HepG2 (cell line): Measurements from ENCODE around the gene SLC43A3. TPM values are rescaled to one million over a fixed set of nuclear protein-coding genes. Genes with fewer than 3 reads are reported as not detected.
A peak's percentile ranks its signal among the peaks of the same experiment; 100 is the strongest.

Experiments
- AGO2 ChIP-seq: fragments of 200-400 bp; formaldehyde crosslinking; optimal IDR thresholded peaks from 2 replicates; pipeline ENCODE3; 2017; ENCODE audit warnings: mild to moderate bottlenecking, low read depth, low read length, moderate library complexity
- CCDC6 ChIP-seq: sonication (generic); formaldehyde crosslinking; IDR thresholded peaks from 2 replicates; pipeline ENCODE4 v1.8.1; 2022; ENCODE audit warnings: mild to moderate bottlenecking, missing genetic modification reagents, moderate library complexity
- ESRRA ChIP-seq: sonication (generic); formaldehyde crosslinking; IDR thresholded peaks from 2 replicates; pipeline ENCODE4 v1.5.1; 2020; ENCODE audit warnings: mild to moderate bottlenecking, low read depth, missing genetic modification reagents
- KLF16 ChIP-seq, 2 experiments: sonication (generic) in 1 of 2; formaldehyde crosslinking in 1 of 2; IDR thresholded peaks; 2 replicates each; pipeline versions ENCODE4 v1.6.1 to v1.8.0; 2016 to 2023; ENCODE audit warnings: missing genetic modification reagents in 2 of 2, missing compliant biosample characterization in 1 of 2
- NFIB ChIP-seq: sonication (generic); formaldehyde crosslinking; IDR thresholded peaks from 2 replicates; pipeline ENCODE4 v1.9.0; 2021; ENCODE audit warnings: missing genetic modification reagents, mild to moderate bottlenecking, borderline replicate concordance
- PHF8 ChIP-seq: sonication (generic); formaldehyde crosslinking; IDR thresholded peaks from 2 replicates; pipeline ENCODE4 v1.5.0; 2020; ENCODE audit warnings: missing genetic modification reagents
- SNAPC4 ChIP-seq: sonication (generic); formaldehyde crosslinking; IDR thresholded peaks from 2 replicates; pipeline ENCODE4 v1.4.0; 2020; ENCODE audit warnings: mild to moderate bottlenecking, missing genetic modification reagents
- TARDBP ChIP-seq: sonication (generic); formaldehyde crosslinking; IDR thresholded peaks from 2 replicates; pipeline ENCODE4 v1.8.0; 2022; ENCODE audit warnings: mild to moderate bottlenecking, missing genetic modification reagents
- ZEB1 ChIP-seq: IDR thresholded peaks from 2 replicates; pipeline ENCODE4 v1.6.1; 2012; ENCODE audit warnings: mild to moderate bottlenecking, low read depth, inconsistent platforms; ENCODE audit not compliant: insufficient replicate concordance
- ZFP36 ChIP-seq: fragments of 150-350 bp; IDR thresholded peaks from 2 replicates; pipeline ENCODE4 v1.6.1; 2018; ENCODE audit warnings: borderline replicate concordance, low read length, low read depth; ENCODE audit not compliant: partially characterized antibody
- ZNF235 ChIP-seq: sonication (generic); formaldehyde crosslinking; IDR thresholded peaks from 2 replicates; pipeline ENCODE4 v1.8.1; 2023; ENCODE audit warnings: mild to moderate bottlenecking, missing genetic modification reagents, borderline replicate concordance
- ZNF670 ChIP-seq: sonication (generic); formaldehyde crosslinking; IDR thresholded peaks from 2 replicates; pipeline ENCODE4 v1.8.0; 2022; ENCODE audit warnings: mild to moderate bottlenecking, missing genetic modification reagents, borderline replicate concordance
- polyA plus RNA-seq, 8 experiments: library from polyadenylated mRNA; depleted of rRNA in 3 of 8; stranded (reverse) in 7 of 8; unstranded in 1 of 8; fragments of >200 nt; fragmentation: Illumina TruSeq in 4 of 8; extraction: Trizol in 4 of 8; gene quantifications; 2 replicates each; pipeline versions ENCODE4 v1.2.1 to v1.2.3, GENCODE V29; 2011 to 2016; ENCODE audit warnings: low read depth in 4 of 8, missing spikeins in 1 of 8, mixed read lengths in 1 of 8; ENCODE audit not compliant: insufficient read depth in 1 of 8
- total RNA-seq, 5 experiments: library from RNA; depleted of rRNA; stranded (reverse); fragments of >200 nt; fragmentation: Illumina TruSeq; extraction: Trizol; gene quantifications; 2 replicates each; pipeline ENCODE4 v1.2.3, GENCODE V29; 2016; ENCODE audit warnings: low read depth in 1 of 5
- TF ChIP-seq, protein P1 (sequence below): sonication (generic); formaldehyde crosslinking; IDR thresholded peaks from 2 replicates; pipeline ENCODE4 v1.5.0; 2020; ENCODE audit warnings: missing genetic modification reagents
- TF ChIP-seq, protein P2 (sequence below): sonication (generic); formaldehyde crosslinking; conservative IDR thresholded peaks from 2 replicates; pipeline ENCODE4 v1.4.0; 2020; ENCODE audit warnings: mild to moderate bottlenecking, missing genetic modification reagents, moderate library complexity
- TF ChIP-seq, protein P3 (sequence below): IDR thresholded peaks from 2 replicates; pipeline ENCODE4 v1.6.1; 2018; ENCODE audit warnings: missing genetic modification reagents

Gene SLC43A3
- total and polyA plus RNA-seq, 2 of the 13 experiments (the other 11 are each of a cell fraction or from before 2014, with no cell fraction given) = 2.6 TPM; not detected in 1

DNA sequence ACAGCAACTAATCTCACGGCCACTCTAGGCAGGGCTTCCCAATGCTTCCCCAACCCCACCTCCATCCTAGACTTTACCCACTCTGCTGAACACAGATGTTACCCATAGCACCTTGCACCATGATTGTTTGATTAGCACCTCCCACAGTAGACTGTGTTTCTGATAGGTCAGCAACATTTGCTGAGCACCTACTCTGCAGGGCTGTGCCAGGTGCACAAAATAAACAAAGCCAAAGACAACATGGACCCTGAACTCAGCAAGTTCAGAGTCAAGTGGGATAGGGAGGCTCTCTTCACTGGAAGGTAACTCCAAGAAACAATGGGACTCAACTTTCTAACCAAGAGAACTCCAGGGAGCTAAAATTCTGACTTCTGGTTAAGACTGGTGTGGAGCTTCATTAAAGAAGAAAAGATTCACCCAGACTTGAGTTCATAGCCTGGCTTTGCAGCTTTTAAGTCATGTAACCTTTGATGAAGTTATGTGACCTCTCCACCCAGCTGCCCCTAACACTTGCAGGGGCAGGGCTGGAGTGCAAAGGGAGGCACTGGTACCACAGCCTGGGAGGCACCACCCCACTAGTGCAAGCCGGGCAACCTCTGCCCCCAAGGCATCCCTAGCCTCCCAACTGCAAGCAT lies 26.7 kb upstream of the SLC43A3 start (continued):
- TF ChIP-seq SNAPC4 (CRISPR knock-in tag) (no peak), ZEB1 (peak; percentile 92), AGO2 (no peak), CCDC6 (CRISPR knock-in tag) (0 out of 2 replicates have a peak, but pooled peaks have one; percentile 13), ESRRA (CRISPR knock-in tag) (peak; percentile 77; the same call in 1 of the 2 replicates), PHF8 (CRISPR knock-in tag) (peak; percentile 22; the same call in 1 of the 2 replicates), KLF16 (CRISPR knock-in tag; IDR thresholded peaks at IDR 0.05) (peak in 1 of 2 experiments; percentile 59; a peak in 1 of 4 replicates), ZNF670 (CRISPR knock-in tag) (peak; percentile 61; the same call in 1 of the 2 replicates), ZNF235 (CRISPR knock-in tag) (no peak), ZFP36 (no peak), NFIB (CRISPR knock-in tag) (no peak), TARDBP (CRISPR knock-in tag) (peak; percentile 87)
- TF ChIP-seq, protein P1, sequence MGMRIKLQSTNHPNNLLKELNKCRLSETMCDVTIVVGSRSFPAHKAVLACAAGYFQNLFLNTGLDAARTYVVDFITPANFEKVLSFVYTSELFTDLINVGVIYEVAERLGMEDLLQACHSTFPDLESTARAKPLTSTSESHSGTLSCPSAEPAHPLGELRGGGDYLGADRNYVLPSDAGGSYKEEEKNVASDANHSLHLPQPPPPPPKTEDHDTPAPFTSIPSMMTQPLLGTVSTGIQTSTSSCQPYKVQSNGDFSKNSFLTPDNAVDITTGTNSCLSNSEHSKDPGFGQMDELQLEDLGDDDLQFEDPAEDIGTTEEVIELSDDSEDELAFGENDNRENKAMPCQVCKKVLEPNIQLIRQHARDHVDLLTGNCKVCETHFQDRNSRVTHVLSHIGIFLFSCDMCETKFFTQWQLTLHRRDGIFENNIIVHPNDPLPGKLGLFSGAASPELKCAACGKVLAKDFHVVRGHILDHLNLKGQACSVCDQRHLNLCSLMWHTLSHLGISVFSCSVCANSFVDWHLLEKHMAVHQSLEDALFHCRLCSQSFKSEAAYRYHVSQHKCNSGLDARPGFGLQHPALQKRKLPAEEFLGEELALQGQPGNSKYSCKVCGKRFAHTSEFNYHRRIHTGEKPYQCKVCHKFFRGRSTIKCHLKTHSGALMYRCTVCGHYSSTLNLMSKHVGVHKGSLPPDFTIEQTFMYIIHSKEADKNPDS (CRISPR knock-in tag) = peak; percentile 86; the same call in 1 of the 2 replicates
- TF ChIP-seq, protein P2, sequence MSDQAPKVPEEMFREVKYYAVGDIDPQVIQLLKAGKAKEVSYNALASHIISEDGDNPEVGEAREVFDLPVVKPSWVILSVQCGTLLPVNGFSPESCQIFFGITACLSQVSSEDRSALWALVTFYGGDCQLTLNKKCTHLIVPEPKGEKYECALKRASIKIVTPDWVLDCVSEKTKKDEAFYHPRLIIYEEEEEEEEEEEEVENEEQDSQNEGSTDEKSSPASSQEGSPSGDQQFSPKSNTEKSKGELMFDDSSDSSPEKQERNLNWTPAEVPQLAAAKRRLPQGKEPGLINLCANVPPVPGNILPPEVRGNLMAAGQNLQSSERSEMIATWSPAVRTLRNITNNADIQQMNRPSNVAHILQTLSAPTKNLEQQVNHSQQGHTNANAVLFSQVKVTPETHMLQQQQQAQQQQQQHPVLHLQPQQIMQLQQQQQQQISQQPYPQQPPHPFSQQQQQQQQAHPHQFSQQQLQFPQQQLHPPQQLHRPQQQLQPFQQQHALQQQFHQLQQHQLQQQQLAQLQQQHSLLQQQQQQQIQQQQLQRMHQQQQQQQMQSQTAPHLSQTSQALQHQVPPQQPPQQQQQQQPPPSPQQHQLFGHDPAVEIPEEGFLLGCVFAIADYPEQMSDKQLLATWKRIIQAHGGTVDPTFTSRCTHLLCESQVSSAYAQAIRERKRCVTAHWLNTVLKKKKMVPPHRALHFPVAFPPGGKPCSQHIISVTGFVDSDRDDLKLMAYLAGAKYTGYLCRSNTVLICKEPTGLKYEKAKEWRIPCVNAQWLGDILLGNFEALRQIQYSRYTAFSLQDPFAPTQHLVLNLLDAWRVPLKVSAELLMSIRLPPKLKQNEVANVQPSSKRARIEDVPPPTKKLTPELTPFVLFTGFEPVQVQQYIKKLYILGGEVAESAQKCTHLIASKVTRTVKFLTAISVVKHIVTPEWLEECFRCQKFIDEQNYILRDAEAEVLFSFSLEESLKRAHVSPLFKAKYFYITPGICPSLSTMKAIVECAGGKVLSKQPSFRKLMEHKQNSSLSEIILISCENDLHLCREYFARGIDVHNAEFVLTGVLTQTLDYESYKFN (CRISPR knock-in tag) = peak; percentile 99
- TF ChIP-seq, protein P3, sequence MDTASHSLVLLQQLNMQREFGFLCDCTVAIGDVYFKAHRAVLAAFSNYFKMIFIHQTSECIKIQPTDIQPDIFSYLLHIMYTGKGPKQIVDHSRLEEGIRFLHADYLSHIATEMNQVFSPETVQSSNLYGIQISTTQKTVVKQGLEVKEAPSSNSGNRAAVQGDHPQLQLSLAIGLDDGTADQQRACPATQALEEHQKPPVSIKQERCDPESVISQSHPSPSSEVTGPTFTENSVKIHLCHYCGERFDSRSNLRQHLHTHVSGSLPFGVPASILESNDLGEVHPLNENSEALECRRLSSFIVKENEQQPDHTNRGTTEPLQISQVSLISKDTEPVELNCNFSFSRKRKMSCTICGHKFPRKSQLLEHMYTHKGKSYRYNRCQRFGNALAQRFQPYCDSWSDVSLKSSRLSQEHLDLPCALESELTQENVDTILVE (CRISPR knock-in tag) = peak; percentile 33; the same call in 1 of the 2 replicates
